Measurements from ENCODE around the gene TRIO. TPM values are rescaled to one million over a fixed set of nuclear protein-coding genes. Genes with fewer than 3 reads are reported as not detected.

TRIO gene
- total RNA-seq, 2 experiments from 2014 or later: 5.7 to 15.7 TPM

GRCh38 chr5:14156650-14157492 is 13.7 kb downstream of the TRIO start:
- CTCF ChIA-PET: no interaction called here
- H3K4me1 Mint-ChIP-seq: no peaks in the 10 kb centered on the region
- ATAC-seq (no peak), DNase-seq (no peak)
- no peaks in the 10 kb centered on the region for H3K36me3 Mint-ChIP-seq
- H3K9me3 Mint-ChIP-seq (ENCODE audit: low read depth): no peaks in the 10 kb centered on the region
- no peak overlapping the region for H3K4me3 Mint-ChIP-seq
- peaks cover 12% of the 10 kb centered on the region for H3K27me3 Mint-ChIP-seq
- H3K27ac Mint-ChIP-seq: no peak overlapping the region

DNA sequence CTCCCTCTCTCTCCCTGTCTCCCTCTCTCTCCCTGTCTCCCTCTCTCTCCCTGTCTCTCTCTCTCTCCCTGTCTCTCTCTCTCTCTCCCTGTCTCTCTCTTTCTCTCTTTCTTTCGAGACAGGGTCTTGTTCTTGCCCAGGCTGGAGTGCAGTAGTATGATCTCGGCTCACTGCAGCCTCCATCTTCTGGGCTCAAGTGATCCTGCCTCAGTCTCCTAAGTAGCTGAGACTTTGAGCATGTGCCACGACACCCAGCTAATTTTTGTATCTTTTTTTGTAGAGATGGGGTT is 14.3 kb downstream of the TRIO start:
- H3K4me1 Mint-ChIP-seq: no peaks in the 10 kb centered on the region
- H3K9me3 Mint-ChIP-seq (ENCODE audit: low read depth): no peaks in the 10 kb centered on the region
- no peaks in the 10 kb centered on the region for H3K36me3 Mint-ChIP-seq
- H3K4me3 Mint-ChIP-seq: no peak overlapping the region
- no peak for ATAC-seq
- no peak overlapping the region for H3K27ac Mint-ChIP-seq
- peaks cover 12% of the 10 kb centered on the region for H3K27me3 Mint-ChIP-seq
- DNase-seq: no peak
- CTCF ChIA-PET: no interaction called here

GRCh38 chr5:14158890-14159666 is 15.9 kb downstream of the TRIO start:
- H3K9me3 Mint-ChIP-seq (ENCODE audit: low read depth): no peaks in the 10 kb centered on the region
- peaks cover 5% of the 10 kb centered on the region for H3K27me3 Mint-ChIP-seq
- H3K27ac Mint-ChIP-seq: no peak overlapping the region
- ATAC-seq: no peak
- H3K4me1 Mint-ChIP-seq: no peaks in the 10 kb centered on the region
- H3K4me3 Mint-ChIP-seq: no peak overlapping the region
- no peak for DNase-seq
- CTCF ChIA-PET: no interaction called here
- H3K36me3 Mint-ChIP-seq: no peaks in the 10 kb centered on the region

DNA sequence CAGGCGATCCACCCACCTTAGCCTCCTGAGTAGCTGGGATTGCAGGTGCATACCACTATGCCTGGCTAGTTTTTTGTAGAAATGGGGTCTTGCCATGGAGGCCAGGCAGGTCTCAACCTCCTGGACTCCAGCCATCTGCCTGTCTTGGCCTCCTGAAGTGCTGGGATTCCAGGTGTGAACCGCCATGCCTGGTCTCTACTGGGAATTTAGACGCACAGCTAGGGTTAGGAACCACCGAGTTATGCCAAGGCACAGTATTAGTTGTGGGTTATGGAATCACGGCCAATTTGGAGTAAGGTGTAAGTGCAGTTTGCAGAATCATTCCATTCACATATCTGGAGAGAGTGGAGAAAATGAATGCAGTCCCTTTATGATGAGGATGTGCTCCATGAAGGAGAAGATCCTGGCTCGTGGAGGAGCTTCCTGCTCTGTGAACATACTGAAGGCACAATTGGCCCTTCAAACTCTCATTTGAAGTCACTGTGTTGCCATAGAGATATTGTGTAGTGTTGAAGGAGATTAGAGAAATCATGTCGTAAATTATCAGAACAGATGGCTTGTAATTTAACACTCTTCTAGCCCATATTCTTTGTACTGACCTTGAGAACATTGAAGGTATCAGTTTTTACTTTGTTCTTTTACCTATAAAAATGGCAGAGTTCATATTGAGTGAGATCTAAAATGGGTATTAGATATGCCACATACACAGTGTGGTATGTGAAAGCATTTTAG is 18.8 kb downstream of the TRIO start:
- CTCF ChIA-PET: no interaction called here
- Mint-ChIP-seq H3K36me3 (no peaks in the 10 kb centered on the region), H3K27ac (no peak overlapping the region), H3K4me1 (no peaks in the 10 kb centered on the region), H3K9me3 (ENCODE audit: low read depth) (peaks cover 2% of the 10 kb centered on the region), H3K4me3 (no peak overlapping the region), H3K27me3 (no peaks in the 10 kb centered on the region)
- no peak for ATAC-seq
- no peak for DNase-seq

GRCh38 chr5:14164164-14165163 is 21.3 kb downstream of the TRIO start:
- DNase-seq (no peak), ATAC-seq (no peak)
- CTCF ChIA-PET: interaction anchor here (1.3 to 1.4 kb wide), 2 partner anchors 106 to 187 kb away, joined by 3 read pairs; no protein-coding TSS in a partner anchor
- Mint-ChIP-seq H3K4me1 (no peaks in the 10 kb centered on the region), H3K9me3 (ENCODE audit: low read depth) (peaks cover 2% of the 10 kb centered on the region), H3K27me3 (peaks cover 3% of the 10 kb centered on the region), H3K27ac (no peak overlapping the region), H3K4me3 (no peak overlapping the region), H3K36me3 (no peaks in the 10 kb centered on the region)

- no peak for ATAC-seq
- no peak overlapping the region for H3K4me3 Mint-ChIP-seq
- H3K36me3 Mint-ChIP-seq: no peaks in the 10 kb centered on the region
- no peak overlapping the region for H3K27ac Mint-ChIP-seq
- DNase-seq: no peak
- peaks cover 5% of the 10 kb centered on the region for H3K27me3 Mint-ChIP-seq
- no peaks in the 10 kb centered on the region for H3K4me1 Mint-ChIP-seq
- CTCF ChIA-PET: interaction anchor here (1.4 kb wide), 1 partner anchor 186 kb away, joined by 3 read pairs; no protein-coding TSS in a partner anchor
- peaks cover 2% of the 10 kb centered on the region for H3K9me3 Mint-ChIP-seq (ENCODE audit: low read depth)
Measured at GRCh38 chr5:14165375-14166106, 22.4 kb downstream of the TRIO start.

GRCh38 chr5:14166437-14166836 is 23.3 kb downstream of the TRIO start:
- ATAC-seq: no peak
- Mint-ChIP-seq H3K9me3 (ENCODE audit: low read depth) (peaks cover 2% of the 10 kb centered on the region), H3K4me1 (no peaks in the 10 kb centered on the region), H3K27ac (no peak overlapping the region), H3K27me3 (peaks cover 6% of the 10 kb centered on the region), H3K4me3 (no peak overlapping the region), H3K36me3 (no peaks in the 10 kb centered on the region)
- no peak for DNase-seq
- CTCF ChIA-PET: no interaction called here

- H3K27me3 Mint-ChIP-seq: peaks cover 9% of the 10 kb centered on the region
- peaks cover 2% of the 10 kb centered on the region for H3K9me3 Mint-ChIP-seq (ENCODE audit: low read depth)
- CTCF ChIA-PET: no interaction called here
- H3K4me3 Mint-ChIP-seq: no peak overlapping the region
- no peak overlapping the region for H3K27ac Mint-ChIP-seq
- H3K36me3 Mint-ChIP-seq: no peaks in the 10 kb centered on the region
- H3K4me1 Mint-ChIP-seq: no peaks in the 10 kb centered on the region
- no peak for ATAC-seq
- no peak for DNase-seq
Measured at GRCh38 chr5:14167211-14167845, 24.2 kb downstream of the TRIO start.

- CTCF ChIA-PET: no interaction called here
- Mint-ChIP-seq H3K27ac (no peak overlapping the region), H3K4me1 (no peaks in the 10 kb centered on the region), H3K9me3 (ENCODE audit: low read depth) (peaks cover 2% of the 10 kb centered on the region), H3K4me3 (no peak overlapping the region), H3K36me3 (no peaks in the 10 kb centered on the region), H3K27me3 (peaks cover 9% of the 10 kb centered on the region)
- ATAC-seq (no peak), DNase-seq (no peak)
Measured at GRCh38 chr5:14168144-14168792, 25.1 kb downstream of the TRIO start.

DNA sequence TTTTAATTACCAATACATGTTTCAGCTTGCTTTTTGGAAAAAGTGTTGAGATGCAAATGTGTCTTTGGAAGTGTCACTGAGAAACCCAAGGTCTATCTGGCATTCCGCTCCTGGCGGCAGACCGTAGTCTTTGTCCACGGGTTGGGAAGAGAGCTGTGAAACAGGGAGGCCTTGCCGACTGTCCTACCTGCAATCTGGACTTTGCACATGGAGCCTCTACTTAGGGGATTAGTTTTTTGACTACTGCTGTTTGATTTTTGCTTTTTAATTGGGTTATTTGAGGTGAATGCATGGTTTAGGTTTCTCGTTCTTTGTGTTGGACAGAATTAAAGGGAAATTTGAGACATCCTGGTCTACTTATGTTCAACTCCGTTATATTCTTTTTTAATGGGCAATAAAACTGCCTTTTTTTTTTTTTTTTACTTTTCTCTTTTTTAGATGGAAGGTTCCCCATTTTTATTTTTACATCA is 25.7 kb downstream of the TRIO start:
- H3K36me3 Mint-ChIP-seq: no peaks in the 10 kb centered on the region
- peaks cover 9% of the 10 kb centered on the region for H3K27me3 Mint-ChIP-seq
- H3K27ac Mint-ChIP-seq: no peak overlapping the region
- H3K4me1 Mint-ChIP-seq: no peaks in the 10 kb centered on the region
- DNase-seq: no peak
- CTCF ChIA-PET: no interaction called here
- H3K9me3 Mint-ChIP-seq (ENCODE audit: low read depth): peaks cover 2% of the 10 kb centered on the region
- no peak for ATAC-seq
- no peak overlapping the region for H3K4me3 Mint-ChIP-seq

GRCh38 chr5:14171046-14171445 is 27.9 kb downstream of the TRIO start:
- H3K4me1 Mint-ChIP-seq: no peaks in the 10 kb centered on the region
- H3K9me3 Mint-ChIP-seq (ENCODE audit: low read depth): no peaks in the 10 kb centered on the region
- ATAC-seq (no peak), DNase-seq (no peak)
- H3K27me3 Mint-ChIP-seq: peaks cover 9% of the 10 kb centered on the region
- no peaks in the 10 kb centered on the region for H3K36me3 Mint-ChIP-seq
- CTCF ChIA-PET: no interaction called here
- no peak overlapping the region for H3K27ac Mint-ChIP-seq
- no peak overlapping the region for H3K4me3 Mint-ChIP-seq

Measured in activated CD8-positive, alpha-beta memory T cell treated with anti-CD3 and anti-CD28 coated beads, Interleukin-2, amount 10 ng/mL, durations not matched to agents 7 days and 5 days (primary cell).